Cortex of kidney (tissue), 1 donor: ENCODE data around the gene CBX7.

Source experiments
- DNase-seq: peaks from one replicate; lab custom pipeline; 2025; lab: John Stamatoyannopoulos, UW

CBX7 gene

GRCh38 chr22:39123751-39124581, 28.5 kb downstream of the CBX7 start:
- DNase-seq: no peak

GRCh38 chr22:39122772-39123470, 29.6 kb downstream of the CBX7 start:
- no peak for DNase-seq

GRCh38 chr22:39120983-39121382, 31.5 kb downstream of the CBX7 start:
- no peak for DNase-seq

GRCh38 chr22:39117585-39118191, 34.8 kb downstream of the CBX7 start:
- no peak for DNase-seq

- no peak for DNase-seq
Measured at GRCh38 chr22:39115977-39116621, 36.4 kb downstream of the CBX7 start.

- DNase-seq: no peak
Measured at GRCh38 chr22:39115570-39115969, 36.9 kb downstream of the CBX7 start.

GRCh38 chr22:39114112-39114511, 38.4 kb downstream of the CBX7 start:
- DNase-seq: no peak

GRCh38 chr22:39110631-39111561, 41.6 kb downstream of the CBX7 start:
- no peak for DNase-seq

GRCh38 chr22:39109361-39109760, 43.1 kb downstream of the CBX7 start:
- no peak for DNase-seq

- DNase-seq: no peak
Measured at GRCh38 chr22:39108487-39108886, 44.0 kb downstream of the CBX7 start.

- DNase-seq: no peak
Measured at GRCh38 chr22:39106326-39106725, 46.2 kb downstream of the CBX7 start.

- DNase-seq: no peak
Measured at GRCh38 chr22:39103431-39103830, 49.0 kb downstream of the CBX7 start.

- no peak for DNase-seq
Measured at GRCh38 chr22:39101226-39101625, 51.3 kb downstream of the CBX7 start.

GRCh38 chr22:39098576-39098975, 53.9 kb downstream of the CBX7 start:
- no peak for DNase-seq

- no peak for DNase-seq
Measured at GRCh38 chr22:39098026-39098425, 54.5 kb downstream of the CBX7 start.

GRCh38 chr22:39097098-39098020, 55.1 kb downstream of the CBX7 start, which contains the start of gene APOBEC3H:
TSS of gene APOBEC3H (plus strand) at chr22:39097244. CDS start at chr22:39100279, 3,035 bp downstream.
- no peak for DNase-seq

- DNase-seq: no peak
Measured at GRCh38 chr22:39095971-39096370, 56.5 kb downstream of the CBX7 start.

GRCh38 chr22:39094717-39095389, 57.6 kb downstream of the CBX7 start:
- no peak for DNase-seq

GRCh38 chr22:39092111-39092862, 60.2 kb downstream of the CBX7 start:
- DNase-seq: no peak
